ENCODE data around the gene RPTOR.

The RPTOR gene

GRCh38 chr17:80604009-80604669 lies 59.5 kb downstream of the RPTOR start:
- TF ChIP-seq CTCF (IDR thresholded peaks at IDR 0.05; ENCODE audit: insufficient read depth, low read length, missing control alignments) = no peak
- H3K4me3 ChIP-seq (ENCODE audit: low read depth, low read length) = no peak overlapping the region
- ChIA-PET POLR2A (no interaction called here), CTCF (interaction anchor here (0.6 to 1.5 kb wide), 2 partner anchors 29 to 413 kb away, joined by 3 to 7 read pairs; no protein-coding TSS in a partner anchor)
- no peak for DNase-seq (ENCODE audit: low read depth, low spot score)

GRCh38 chr17:80604670-80605010 lies 60.0 kb downstream of the RPTOR start:
- ChIA-PET CTCF (interaction anchor here (0.6 kb wide), 1 partner anchor 414 kb away, joined by 3 read pairs; no protein-coding TSS in a partner anchor), POLR2A (no interaction called here)

GRCh38 chr17:80605326-80606066 lies 60.9 kb downstream of the RPTOR start:
- CTCF ChIA-PET = interaction anchor here (0.7 kb wide), 2 partner anchors 30 to 140 kb away, joined by 3 read pairs; no protein-coding TSS in a partner anchor
- H3K4me3 ChIP-seq (ENCODE audit: low read depth, low read length) = no peak overlapping the region
- POLR2A ChIA-PET = no interaction called here
- DNase-seq (ENCODE audit: low read depth, low spot score) = no peak
- no peak for TF ChIP-seq CTCF (IDR thresholded peaks at IDR 0.05; ENCODE audit: insufficient read depth, low read length, missing control alignments)

More at GRCh38 chr17:80604670-80605010, 60.0 kb downstream of the RPTOR start:
- no peak overlapping the region for H3K4me3 ChIP-seq (ENCODE audit: low read depth, low read length)
- TF ChIP-seq CTCF (IDR thresholded peaks at IDR 0.05; ENCODE audit: insufficient read depth, low read length, missing control alignments) = no peak
- DNase-seq (ENCODE audit: low read depth, low spot score) = no peak

DNA sequence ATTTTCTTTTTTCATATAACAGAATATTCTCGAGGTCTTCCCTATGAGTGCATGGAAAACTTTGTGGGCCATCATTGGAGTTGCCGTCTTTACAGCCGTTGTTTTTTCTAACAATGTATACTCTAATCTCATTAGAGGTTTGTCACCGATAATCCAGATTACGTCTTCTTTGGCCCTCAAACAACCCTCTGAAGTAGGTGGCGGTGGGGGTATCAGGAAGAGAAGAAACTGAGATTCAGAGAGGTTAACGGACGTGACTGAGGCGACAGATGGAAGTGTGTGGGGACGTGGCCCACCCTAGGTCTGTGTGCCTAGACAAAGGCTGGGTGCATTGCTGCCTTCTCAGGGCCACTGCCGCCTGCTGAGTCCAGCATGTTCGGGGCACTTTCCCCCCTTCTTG lies 63.7 kb downstream of the RPTOR start:
- CTCF ChIA-PET = no interaction called here
- no peak for DNase-seq (ENCODE audit: low read depth, low spot score)
- TF ChIP-seq CTCF (IDR thresholded peaks at IDR 0.05; ENCODE audit: insufficient read depth, low read length, missing control alignments) = no peak
- POLR2A ChIA-PET = no interaction called here
- H3K4me3 ChIP-seq (ENCODE audit: low read depth, low read length) = no peak overlapping the region

DNA sequence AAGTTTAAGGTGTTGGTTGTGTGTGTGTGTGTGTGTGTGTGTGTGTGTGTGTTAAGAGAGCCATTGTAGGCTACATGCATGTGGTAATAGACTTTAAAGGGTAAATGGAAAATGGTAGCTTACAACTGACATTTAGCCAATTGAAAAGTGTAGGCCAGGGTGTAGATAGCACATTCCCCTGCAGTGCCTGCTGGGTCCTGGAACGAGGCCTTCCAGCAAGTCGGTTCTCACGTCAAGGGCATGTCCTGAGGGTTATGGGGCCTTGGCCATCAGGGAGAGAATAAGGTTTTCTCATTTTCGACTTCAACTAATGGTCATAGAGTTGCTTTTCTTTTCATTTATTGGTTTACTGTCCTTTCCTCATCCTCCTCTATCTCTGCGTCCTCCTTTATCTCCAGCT lies 65.1 kb downstream of the RPTOR start:
- ChIA-PET CTCF (no interaction called here), POLR2A (no interaction called here)
- no peak overlapping the region for H3K4me3 ChIP-seq (ENCODE audit: low read depth, low read length)
- no peak for DNase-seq (ENCODE audit: low read depth, low spot score)
- TF ChIP-seq CTCF (IDR thresholded peaks at IDR 0.05; ENCODE audit: insufficient read depth, low read length, missing control alignments) = no peak

DNA sequence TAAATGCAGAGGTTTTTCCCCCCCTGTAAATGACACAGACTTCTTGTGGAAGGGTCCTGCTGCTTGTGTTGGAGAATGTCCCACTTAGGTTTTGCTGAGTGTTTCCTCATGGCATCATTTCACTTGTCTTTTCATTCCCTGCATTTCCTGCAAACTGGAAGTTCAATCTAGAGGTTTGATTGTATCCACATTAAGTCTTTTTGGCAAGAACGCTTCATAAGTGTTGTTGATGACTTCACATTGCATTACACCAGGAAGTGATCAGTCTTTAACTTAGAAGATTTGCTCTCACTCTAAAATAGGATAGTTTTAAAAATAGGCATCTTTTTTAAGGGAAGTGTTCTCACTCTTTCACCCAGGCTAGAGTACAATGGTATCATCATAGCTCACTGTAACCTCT lies 67.2 kb downstream of the RPTOR start:
- no peak for TF ChIP-seq CTCF (IDR thresholded peaks at IDR 0.05; ENCODE audit: insufficient read depth, low read length, missing control alignments)
- no peak for DNase-seq (ENCODE audit: low read depth, low spot score)
- H3K4me3 ChIP-seq (ENCODE audit: low read depth, low read length) = no peak overlapping the region
- POLR2A ChIA-PET = no interaction called here
- CTCF ChIA-PET = interaction anchor here (1.5 kb wide), 1 partner anchor 10 kb away, joined by 3 read pairs; no protein-coding TSS in a partner anchor
